A673 (cell line): ENCODE results near the gene ABTB1.

Experiments used
- CTCF ChIP-seq: fragments of 300-800, 200-600 bp; sonication (generic); conservative IDR thresholded peaks from 2 replicates; pipeline ENCODE4 v1.5.1; 2017; ENCODE audit warnings: low read depth, mild to moderate bottlenecking, antibody characterized with exemption, low read length, moderate library complexity, mixed read lengths
- EZH2 ChIP-seq: fragments of 200-600 bp; sonication (generic); IDR thresholded peaks from 2 replicates; pipeline ENCODE4 v1.6.1; 2017; ENCODE audit warnings: borderline replicate concordance, low read depth, mild to moderate bottlenecking, mixed read lengths, antibody characterized with exemption, low read length; ENCODE audit not compliant: poor library complexity, severe bottlenecking

GRCh38 chr3:127684871-127685707, 12.3 kb downstream of the ABTB1 start:
- TF ChIP-seq CTCF (no peak), EZH2 (no peak)
